HG02610 (cell line): ENCODE data around the gene CPA2.
"Not testable (repeated sequence)": the region's sequence is repeated elsewhere in the genome, so short reads cannot be mapped to it uniquely, and the experiment has no call there.

Source experiments
- ATAC-seq: cut with Tn5 transposase; IDR thresholded peaks from one replicate; pipeline ENCODE4 v1.9.1; 2021; ENCODE audit warnings: mild to moderate bottlenecking, moderate library complexity; ENCODE audit not compliant: unreplicated experiment

Gene CPA2

GRCh38 chr7:130304878-130305277 is 38.2 kb downstream of the CPA2 start:
- no peak for ATAC-seq

- no peak for ATAC-seq
Measured at GRCh38 chr7:130305433-130306042, 38.9 kb downstream of the CPA2 start.

GRCh38 chr7:130309986-130310385 is 43.3 kb downstream of the CPA2 start:
- ATAC-seq = no peak

GRCh38 chr7:130314305-130314704 is 47.6 kb downstream of the CPA2 start:
- no peak for ATAC-seq

GRCh38 chr7:130319541-130319940 is 52.9 kb downstream of the CPA2 start:
- no peak for ATAC-seq

- ATAC-seq = not testable (repeated sequence)
Measured at GRCh38 chr7:130321542-130322229, 55.0 kb downstream of the CPA2 start.

GRCh38 chr7:130322615-130323014 is 56.0 kb downstream of the CPA2 start:
- no peak for ATAC-seq

- no peak for ATAC-seq
Measured at GRCh38 chr7:130324306-130324943, 57.8 kb downstream of the CPA2 start.

- no peak for ATAC-seq
Measured at GRCh38 chr7:130329681-130330080, 63.0 kb downstream of the CPA2 start.

GRCh38 chr7:130332259-130333053 is 65.8 kb downstream of the CPA2 start:
- no peak for ATAC-seq

GRCh38 chr7:130333832-130334231 is 67.2 kb downstream of the CPA2 start:
- no peak for ATAC-seq

- ATAC-seq = no peak
Measured at GRCh38 chr7:130334274-130334673, 67.6 kb downstream of the CPA2 start.

GRCh38 chr7:130337410-130337971 is 70.8 kb downstream of the CPA2 start:
- no peak for ATAC-seq

GRCh38 chr7:130338233-130338632 is 71.6 kb downstream of the CPA2 start:
- no peak for ATAC-seq
